OCI-LY7 (cell line): Measurements from ENCODE around the gene PRH2. TPM values are rescaled to one million over a fixed set of nuclear protein-coding genes. Genes with fewer than 3 reads are reported as not detected.

ENCODE experiments used
- BruUV-seq: library from RNA; stranded (reverse); fragments of 400-500 nt; replicated peaks from 2 replicates; lab custom pipeline; 2021; lab: Mats Ljungman, UMichigan
- CTCF ChIA-PET: fragments of 300-600 bp; sonication (Branson Sonifier 250); formaldehyde crosslinking; loops from one replicate; lab custom pipeline; 2022; ENCODE audit warnings: antibody characterized with exemption; ENCODE audit not compliant: unreplicated experiment; lab: Charles Lee
- POLR2A ChIA-PET: fragments of 300-600 bp; sonication (Branson Sonifier 250); formaldehyde crosslinking; loops from one replicate; lab custom pipeline; 2022; ENCODE audit warnings: antibody characterized with exemption; lab: Charles Lee
- DNase-seq: peaks from one replicate; pipeline ENCODE4 v3.0.0-alpha.2; 2015; ENCODE audit warnings: low spot score
- H2AFZ ChIP-seq: fragments of 200-600 bp; sonication (generic), shearing (Covaris generic); 2 replicates; pipeline ENCODE4 v1.6.1; 2014; ENCODE audit warnings: mild to moderate bottlenecking, antibody characterized with exemption, low read length, moderate library complexity
- H3K27ac ChIP-seq: fragments of 200-600 bp; sonication (generic); 2 replicates; pipeline ENCODE4 v1.5.1; 2014; ENCODE audit warnings: mixed run types, low read depth, mild to moderate bottlenecking, moderate library complexity, low read length, inconsistent platforms; ENCODE audit not compliant: poor library complexity, severe bottlenecking
- H3K36me3 ChIP-seq: fragments of 200-600 bp; sonication (generic); 2 replicates; pipeline ENCODE4 v1.6.1; 2014; ENCODE audit warnings: mild to moderate bottlenecking, antibody characterized with exemption, low read length, moderate library complexity, mixed read lengths; ENCODE audit not compliant: insufficient read depth
- H3K4me1 ChIP-seq: fragments of 200-600 bp; sonication (generic); 2 replicates; pipeline ENCODE4 v1.5.1; 2014; ENCODE audit warnings: mild to moderate bottlenecking, low read length; ENCODE audit not compliant: insufficient read depth, poor library complexity, severe bottlenecking
- H3K4me2 ChIP-seq: fragments of 200-600 bp; sonication (generic); 2 replicates; pipeline ENCODE4 v1.6.1; 2014; ENCODE audit warnings: mild to moderate bottlenecking, low read length
- H3K4me3 ChIP-seq: fragments of 200-600 bp; sonication (generic); 2 replicates; pipeline ENCODE4 v1.5.1; 2014; ENCODE audit warnings: mild to moderate bottlenecking, low read depth, low read length; ENCODE audit not compliant: poor library complexity, severe bottlenecking
- H3K79me2 ChIP-seq: fragments of 200-600 bp; sonication (generic); 2 replicates; pipeline ENCODE4 v1.6.1; 2016; ENCODE audit warnings: low read depth, mild to moderate bottlenecking, low read length, moderate library complexity, mixed read lengths; ENCODE audit not compliant: insufficient read depth
- H3K9me2 ChIP-seq: fragments of 200-600 bp; sonication (generic); 2 replicates; pipeline ENCODE4 v1.6.1; 2016; ENCODE audit warnings: mild to moderate bottlenecking, low read length, mixed read lengths; ENCODE audit not compliant: insufficient read depth
- H3K9me3 ChIP-seq: fragments of 200-600 bp; sonication (generic); 2 replicates; pipeline ENCODE4 v1.6.1; 2014; ENCODE audit warnings: mild to moderate bottlenecking, mixed run types, low read length, mixed read lengths
- H4K20me1 ChIP-seq: fragments of 200-600 bp; sonication (generic); 2 replicates; pipeline ENCODE4 v1.6.1; 2014; ENCODE audit warnings: mild to moderate bottlenecking, antibody characterized with exemption, low read length, moderate library complexity, mixed read lengths; ENCODE audit not compliant: insufficient read depth
- EZH2phosphoT487 ChIP-seq: fragments of 200-600 bp; sonication (generic); IDR thresholded peaks from 2 replicates; pipeline ENCODE4 v1.6.1; 2018; ENCODE audit warnings: low read depth, borderline replicate concordance, mild to moderate bottlenecking, mixed run types, antibody characterized with exemption, low read length, moderate library complexity, mixed read lengths
- intact Hi-C: fragments of 100-400 bp; cut with micrococcal nuclease; formaldehyde crosslinking; loops from one replicate; pipeline ENCODE4 v1.10.0; 2022; ENCODE audit not compliant: unreplicated experiment
- total RNA-seq, 2 experiments: library from RNA; depleted of rRNA in 1 of 2; stranded (reverse); fragments of >200 nt in 1 of 2; shearing (Covaris generic) in 1 of 2; gene quantifications; 2 replicates each; pipeline ENCODE4 v1.2.3, GENCODE V29; 2014 to 2022
- TF ChIP-seq, protein P1 (sequence below): fragments of 200-600 bp; sonication (generic); conservative IDR thresholded peaks from 2 replicates; pipeline ENCODE4 v1.5.1; 2014; ENCODE audit warnings: mild to moderate bottlenecking, antibody characterized with exemption, low read length, moderate library complexity, mixed read lengths

The PRH2 gene
- total RNA-seq, 2 experiments from 2014 or later = not detected

DNA sequence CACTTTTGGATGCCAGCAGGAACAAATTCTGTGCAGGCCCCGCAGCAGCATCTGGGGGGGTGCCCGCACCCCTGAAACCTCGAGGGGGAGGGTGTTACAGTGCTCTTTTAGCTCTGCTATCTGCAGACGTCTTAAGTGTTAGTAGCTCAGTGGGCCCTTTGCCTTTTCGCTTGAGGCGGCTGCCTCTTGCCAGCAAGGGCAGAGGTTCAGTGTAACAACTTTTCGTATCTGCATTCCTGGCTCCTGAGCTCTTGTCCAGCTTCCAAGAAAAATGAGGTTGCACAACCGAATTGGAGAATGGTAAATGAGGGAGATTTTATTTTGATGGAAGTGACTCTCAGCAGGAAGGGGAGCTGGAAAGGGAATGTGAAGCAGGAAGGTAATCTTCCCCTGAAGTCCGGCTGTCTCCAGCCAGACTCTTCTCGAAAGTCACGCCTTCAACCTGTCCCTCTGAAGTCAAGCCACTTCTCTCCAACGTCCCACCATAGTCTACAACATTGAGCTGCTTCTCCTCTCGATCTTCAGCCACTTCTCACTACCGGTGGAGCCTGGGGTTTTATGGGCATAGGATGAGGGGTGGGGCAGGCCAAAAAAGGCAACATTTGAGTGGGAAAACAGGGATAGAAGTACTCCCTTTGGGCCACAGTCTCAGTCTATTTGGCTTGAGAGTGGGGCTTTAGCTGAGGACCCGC, 39.9 kb downstream of the PRH2 start:
- Histone ChIP-seq H3K9me2 (no peaks in the 10 kb centered on the region), H3K27ac (no peak overlapping the region), H3K4me2 (no peak overlapping the region), H3K36me3 (no peaks in the 10 kb centered on the region), H4K20me1 (no peaks in the 10 kb centered on the region), H3K9me3 (no peaks in the 10 kb centered on the region), H2AFZ (no peak overlapping the region), H3K4me1 (no peaks in the 10 kb centered on the region), H3K4me3 (no peak overlapping the region), H3K79me2 (no peaks in the 10 kb centered on the region)
- DNase-seq = no peak
- BruUV-seq = no TSS peak
- intact Hi-C loops = no loop called here
- CTCF ChIA-PET = no interaction called here
- POLR2A ChIA-PET = interaction anchor here (0.6 kb wide), 1 partner anchor 58 kb away, joined by 3 read pairs; no protein-coding TSS in a partner anchor
- no peak for TF ChIP-seq EZH2phosphoT487
- TF ChIP-seq, protein P1, sequence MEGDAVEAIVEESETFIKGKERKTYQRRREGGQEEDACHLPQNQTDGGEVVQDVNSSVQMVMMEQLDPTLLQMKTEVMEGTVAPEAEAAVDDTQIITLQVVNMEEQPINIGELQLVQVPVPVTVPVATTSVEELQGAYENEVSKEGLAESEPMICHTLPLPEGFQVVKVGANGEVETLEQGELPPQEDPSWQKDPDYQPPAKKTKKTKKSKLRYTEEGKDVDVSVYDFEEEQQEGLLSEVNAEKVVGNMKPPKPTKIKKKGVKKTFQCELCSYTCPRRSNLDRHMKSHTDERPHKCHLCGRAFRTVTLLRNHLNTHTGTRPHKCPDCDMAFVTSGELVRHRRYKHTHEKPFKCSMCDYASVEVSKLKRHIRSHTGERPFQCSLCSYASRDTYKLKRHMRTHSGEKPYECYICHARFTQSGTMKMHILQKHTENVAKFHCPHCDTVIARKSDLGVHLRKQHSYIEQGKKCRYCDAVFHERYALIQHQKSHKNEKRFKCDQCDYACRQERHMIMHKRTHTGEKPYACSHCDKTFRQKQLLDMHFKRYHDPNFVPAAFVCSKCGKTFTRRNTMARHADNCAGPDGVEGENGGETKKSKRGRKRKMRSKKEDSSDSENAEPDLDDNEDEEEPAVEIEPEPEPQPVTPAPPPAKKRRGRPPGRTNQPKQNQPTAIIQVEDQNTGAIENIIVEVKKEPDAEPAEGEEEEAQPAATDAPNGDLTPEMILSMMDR = no peak

DNA sequence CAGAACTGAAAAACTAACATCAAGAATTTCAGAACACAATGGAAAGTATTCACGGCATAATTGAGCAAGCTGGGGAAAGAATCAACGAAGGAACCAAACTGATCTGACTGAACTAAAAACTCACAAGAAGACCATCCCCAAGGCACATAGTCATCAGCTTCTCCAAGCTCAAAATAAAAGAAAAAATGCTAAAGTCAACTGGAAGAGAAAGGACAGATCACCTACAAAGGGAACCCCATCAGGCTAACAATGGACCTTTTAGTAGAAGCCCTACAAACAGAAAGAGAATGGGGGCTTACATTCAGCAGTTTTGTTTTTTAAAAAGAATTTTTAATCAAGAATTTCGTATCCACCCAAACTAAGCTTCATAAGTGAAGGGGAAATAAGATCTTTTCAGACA, 45.9 kb downstream of the PRH2 start:
- CTCF ChIA-PET = no interaction called here
- no peak overlapping the region for H2AFZ ChIP-seq
- POLR2A ChIA-PET = interaction anchor here (0.6 kb wide), 1 partner anchor 553 kb away, joined by 3 read pairs; no protein-coding TSS in a partner anchor
- no TSS peak for BruUV-seq
- H3K27ac ChIP-seq = no peak overlapping the region
- intact Hi-C loops = no loop called here
- no peaks in the 10 kb centered on the region for H3K36me3 ChIP-seq
- no peak for TF ChIP-seq EZH2phosphoT487
- TF ChIP-seq, protein P1 = no peak
- no peaks in the 10 kb centered on the region for H3K9me2 ChIP-seq
- no peak for DNase-seq
- H4K20me1 ChIP-seq = no peaks in the 10 kb centered on the region
- no peaks in the 10 kb centered on the region for H3K79me2 ChIP-seq
- H3K9me3 ChIP-seq = no peaks in the 10 kb centered on the region
- H3K4me2 ChIP-seq = no peak overlapping the region
- no peaks in the 10 kb centered on the region for H3K4me1 ChIP-seq
- no peak overlapping the region for H3K4me3 ChIP-seq

DNA sequence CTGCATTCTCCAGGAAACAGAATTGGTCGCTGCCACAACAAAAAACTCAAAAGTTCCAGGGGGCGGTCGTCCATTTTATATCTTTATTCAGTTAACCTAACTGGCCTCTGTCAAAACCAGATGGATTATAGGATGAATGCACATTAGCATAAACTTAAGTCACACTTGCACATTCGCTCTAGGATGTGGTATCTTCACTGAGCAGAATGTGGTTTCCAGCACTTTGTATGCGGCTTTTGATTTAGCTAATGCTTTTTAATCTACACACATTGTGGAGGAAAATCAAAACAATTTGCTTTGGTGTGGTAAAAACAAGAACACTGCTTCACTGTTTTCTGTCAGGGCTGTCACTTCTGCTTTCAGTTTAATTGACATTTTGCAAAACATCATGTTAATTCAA, 53.2 kb downstream of the PRH2 start:
- Histone ChIP-seq H3K27ac (no peak overlapping the region), H3K9me2 (no peaks in the 10 kb centered on the region), H4K20me1 (no peaks in the 10 kb centered on the region; the same call in 1 of the 2 replicates), H3K9me3 (no peaks in the 10 kb centered on the region), H3K79me2 (no peaks in the 10 kb centered on the region), H3K4me2 (no peak overlapping the region), H3K4me3 (no peak overlapping the region), H2AFZ (no peak overlapping the region), H3K4me1 (no peaks in the 10 kb centered on the region), H3K36me3 (no peaks in the 10 kb centered on the region)
- no peak for TF ChIP-seq EZH2phosphoT487
- TF ChIP-seq, protein P1 = no peak
- CTCF ChIA-PET = no interaction called here
- intact Hi-C loops = no loop called here
- DNase-seq = no peak
- BruUV-seq = no TSS peak
- POLR2A ChIA-PET = interaction anchor here (0.9 to 1.2 kb wide), 2 partner anchors 13 to 20 kb away, joined by 3 to 4 read pairs; no protein-coding TSS in a partner anchor
